ENCODE data around the gene TAB2. TPM values are rescaled to one million over a fixed set of nuclear protein-coding genes. Genes with fewer than 3 reads are reported as not detected.

TAB2 gene
- total RNA-seq, 1 experiment from 2014 or later: 38.1 TPM

DNA sequence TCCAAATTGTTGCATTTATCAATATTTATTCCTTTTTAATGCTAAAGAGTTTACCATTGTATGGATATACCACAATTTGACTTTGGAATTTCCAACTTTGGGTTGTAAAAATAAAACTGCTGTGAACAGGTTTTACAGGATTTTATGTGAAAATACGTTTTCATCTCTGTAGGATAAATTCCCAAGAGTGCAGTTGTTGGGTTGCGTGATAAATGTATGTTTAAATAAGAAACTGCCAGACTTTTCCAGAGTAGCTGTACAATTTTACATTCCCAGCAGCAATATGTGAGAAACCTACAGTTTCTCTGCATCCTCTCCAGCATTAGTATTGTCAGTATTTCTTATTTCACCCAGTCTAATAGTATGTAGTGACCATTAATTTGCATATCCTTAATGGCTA lies 12.6 kb downstream of the TAB2 start:
- BruUV-seq (replicated peaks): no TSS peak
- Mint-ChIP-seq H3K27me3 (ENCODE audit: unreplicated experiment) (no peaks in the 10 kb centered on the region), H3K4me1 (ENCODE audit: low read depth, unreplicated experiment) (peaks cover 57% of the 10 kb centered on the region), H3K4me3 (ENCODE audit: low read depth, unreplicated experiment) (no peak overlapping the region), H3K9me3 (ENCODE audit: low read depth, unreplicated experiment) (no peaks in the 10 kb centered on the region), H3K27ac (ENCODE audit: unreplicated experiment) (no peak overlapping the region), H3K36me3 (ENCODE audit: insufficient read depth, unreplicated experiment) (no peaks in the 10 kb centered on the region)
- intact Hi-C loops (cut with micrococcal nuclease; ENCODE audit: unreplicated experiment): loop anchor here (5.0 to 10.0 kb wide), 2 partner anchors 77 to 245 kb away; no protein-coding TSS in a partner anchor
- TF ChIP-seq, protein P1, sequence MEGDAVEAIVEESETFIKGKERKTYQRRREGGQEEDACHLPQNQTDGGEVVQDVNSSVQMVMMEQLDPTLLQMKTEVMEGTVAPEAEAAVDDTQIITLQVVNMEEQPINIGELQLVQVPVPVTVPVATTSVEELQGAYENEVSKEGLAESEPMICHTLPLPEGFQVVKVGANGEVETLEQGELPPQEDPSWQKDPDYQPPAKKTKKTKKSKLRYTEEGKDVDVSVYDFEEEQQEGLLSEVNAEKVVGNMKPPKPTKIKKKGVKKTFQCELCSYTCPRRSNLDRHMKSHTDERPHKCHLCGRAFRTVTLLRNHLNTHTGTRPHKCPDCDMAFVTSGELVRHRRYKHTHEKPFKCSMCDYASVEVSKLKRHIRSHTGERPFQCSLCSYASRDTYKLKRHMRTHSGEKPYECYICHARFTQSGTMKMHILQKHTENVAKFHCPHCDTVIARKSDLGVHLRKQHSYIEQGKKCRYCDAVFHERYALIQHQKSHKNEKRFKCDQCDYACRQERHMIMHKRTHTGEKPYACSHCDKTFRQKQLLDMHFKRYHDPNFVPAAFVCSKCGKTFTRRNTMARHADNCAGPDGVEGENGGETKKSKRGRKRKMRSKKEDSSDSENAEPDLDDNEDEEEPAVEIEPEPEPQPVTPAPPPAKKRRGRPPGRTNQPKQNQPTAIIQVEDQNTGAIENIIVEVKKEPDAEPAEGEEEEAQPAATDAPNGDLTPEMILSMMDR (IDR thresholded peaks at IDR 0.05; ENCODE audit: unreplicated experiment): no peak
- CTCF ChIA-PET: no interaction called here
- no peak for DNase-seq

DNA sequence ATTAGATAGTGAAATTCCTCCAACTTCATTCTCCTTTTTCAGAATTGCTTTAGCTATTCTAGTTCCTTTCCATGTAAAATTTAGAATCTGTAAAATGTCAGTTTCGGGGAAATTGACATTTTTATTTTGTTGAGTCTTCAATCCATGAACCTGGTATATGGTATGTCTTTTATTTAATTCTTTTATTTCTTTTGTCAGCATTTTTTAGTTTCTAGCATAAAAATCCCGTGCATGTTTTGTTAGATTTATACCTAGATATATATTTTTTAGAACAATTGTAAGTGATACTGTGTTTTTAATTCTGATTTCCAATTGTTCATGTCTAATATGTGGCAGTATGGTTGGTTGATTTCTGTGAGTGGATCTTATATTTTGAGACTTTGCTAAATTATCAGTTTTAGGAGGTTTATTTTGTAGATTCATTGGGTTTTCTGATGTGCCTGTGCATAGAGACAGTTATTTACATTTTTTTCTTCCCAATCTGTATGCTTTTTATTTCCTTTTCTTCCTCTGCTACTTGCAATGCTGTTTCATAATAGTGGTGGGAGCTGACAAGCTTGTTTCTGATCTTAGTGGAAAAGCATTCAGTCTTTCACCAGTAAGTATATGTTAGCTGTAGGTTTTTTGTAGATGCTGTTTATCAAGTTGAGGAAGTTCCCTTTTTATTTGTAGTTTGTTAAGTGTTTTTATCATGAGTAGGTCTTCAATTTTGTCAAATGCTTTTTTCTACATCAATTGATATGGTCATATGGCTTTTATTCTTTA lies 13.7 kb downstream of the TAB2 start:
- Mint-ChIP-seq H3K27ac (ENCODE audit: unreplicated experiment) (no peak overlapping the region), H3K4me1 (ENCODE audit: low read depth, unreplicated experiment) (peaks cover 64% of the 10 kb centered on the region), H3K9me3 (ENCODE audit: low read depth, unreplicated experiment) (no peaks in the 10 kb centered on the region), H3K27me3 (ENCODE audit: unreplicated experiment) (no peaks in the 10 kb centered on the region), H3K4me3 (ENCODE audit: low read depth, unreplicated experiment) (no peak overlapping the region), H3K36me3 (ENCODE audit: insufficient read depth, unreplicated experiment) (no peaks in the 10 kb centered on the region)
- CTCF ChIA-PET: no interaction called here
- no peak for DNase-seq
- TF ChIP-seq, protein P1 (IDR thresholded peaks at IDR 0.05; ENCODE audit: unreplicated experiment): no peak
- BruUV-seq (replicated peaks): no TSS peak
- intact Hi-C loops (cut with micrococcal nuclease; ENCODE audit: unreplicated experiment): loop anchor here (5.0 to 10.0 kb wide), 2 partner anchors 76 to 246 kb away; no protein-coding TSS in a partner anchor

DNA sequence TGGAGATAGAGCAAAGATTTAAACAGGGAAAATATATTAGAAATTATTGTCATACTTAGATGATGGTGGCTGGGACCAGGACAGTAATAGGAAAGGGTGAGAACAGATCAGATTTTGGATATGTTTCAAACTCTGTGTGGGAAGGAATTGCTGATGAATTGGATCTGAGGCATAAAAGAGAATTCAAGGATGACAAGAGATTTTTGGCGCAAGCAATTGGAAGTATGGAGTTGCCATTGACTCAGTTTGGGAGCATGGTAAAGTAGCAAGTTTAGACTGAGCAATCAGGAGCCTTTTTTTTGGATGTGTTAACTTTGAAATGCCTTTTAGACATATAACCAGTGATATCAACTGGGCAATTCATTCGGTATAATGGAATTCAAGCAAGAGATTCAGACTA lies 14.4 kb downstream of the TAB2 start:
- intact Hi-C loops (cut with micrococcal nuclease; ENCODE audit: unreplicated experiment): loop anchor here (5.0 to 10.0 kb wide), 2 partner anchors 75 to 247 kb away; no protein-coding TSS in a partner anchor
- H3K4me3 Mint-ChIP-seq (ENCODE audit: low read depth, unreplicated experiment): no peak overlapping the region
- CTCF ChIA-PET: no interaction called here
- H3K36me3 Mint-ChIP-seq (ENCODE audit: insufficient read depth, unreplicated experiment): no peaks in the 10 kb centered on the region
- no peaks in the 10 kb centered on the region for H3K9me3 Mint-ChIP-seq (ENCODE audit: low read depth, unreplicated experiment)
- H3K27ac Mint-ChIP-seq (ENCODE audit: unreplicated experiment): no peak overlapping the region
- no peaks in the 10 kb centered on the region for H3K27me3 Mint-ChIP-seq (ENCODE audit: unreplicated experiment)
- TF ChIP-seq, protein P1 (IDR thresholded peaks at IDR 0.05; ENCODE audit: unreplicated experiment): no peak
- BruUV-seq (replicated peaks): no TSS peak
- peaks cover 70% of the 10 kb centered on the region for H3K4me1 Mint-ChIP-seq (ENCODE audit: low read depth, unreplicated experiment)
- DNase-seq: no peak

DNA sequence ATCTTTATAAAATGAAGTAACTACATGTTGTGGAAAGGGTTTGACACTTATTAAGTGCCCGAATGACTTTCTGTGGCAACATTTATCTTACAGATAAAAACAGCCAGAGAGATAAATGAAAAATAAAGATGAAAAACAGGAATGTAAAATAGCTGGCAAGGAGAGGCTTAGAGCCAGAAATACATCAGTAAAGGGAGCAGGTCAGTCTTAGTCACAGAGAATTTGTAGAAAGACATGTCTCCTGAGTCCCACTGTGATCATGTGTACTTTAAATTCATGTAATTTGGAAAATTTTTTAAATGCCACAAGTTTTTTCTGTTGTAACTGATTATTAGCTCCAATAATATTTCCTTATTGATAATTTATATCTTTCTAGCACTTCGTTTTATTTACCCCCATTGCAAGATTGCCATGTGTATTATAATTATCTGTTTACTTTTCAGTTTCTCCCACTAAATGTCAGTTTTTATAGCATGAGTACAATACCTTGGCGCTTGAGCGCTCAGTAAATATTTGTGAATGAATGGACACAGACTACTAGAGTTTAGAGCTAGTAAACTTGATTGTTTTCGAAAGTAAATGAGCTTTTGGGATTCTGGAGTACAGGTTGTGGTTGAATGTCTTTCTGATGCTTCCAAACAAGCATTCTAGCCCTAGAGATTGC lies 15.2 kb downstream of the TAB2 start:
- Mint-ChIP-seq H3K36me3 (ENCODE audit: insufficient read depth, unreplicated experiment) (no peaks in the 10 kb centered on the region), H3K4me3 (ENCODE audit: low read depth, unreplicated experiment) (no peak overlapping the region), H3K27me3 (ENCODE audit: unreplicated experiment) (no peaks in the 10 kb centered on the region), H3K9me3 (ENCODE audit: low read depth, unreplicated experiment) (no peaks in the 10 kb centered on the region), H3K4me1 (ENCODE audit: low read depth, unreplicated experiment) (peaks cover 76% of the 10 kb centered on the region), H3K27ac (ENCODE audit: unreplicated experiment) (no peak overlapping the region)
- DNase-seq: no peak
- intact Hi-C loops (cut with micrococcal nuclease; ENCODE audit: unreplicated experiment): loop anchor here (5.0 to 10.0 kb wide), 2 partner anchors 75 to 248 kb away; no protein-coding TSS in a partner anchor
- CTCF ChIA-PET: no interaction called here
- BruUV-seq (replicated peaks): no TSS peak
- TF ChIP-seq, protein P1 (IDR thresholded peaks at IDR 0.05; ENCODE audit: unreplicated experiment): no peak

All from Calu3 (cell line).